SK-N-SH (cell line): ENCODE data around the gene TSPAN12. TPM values are rescaled to one million over a fixed set of nuclear protein-coding genes. Genes with fewer than 3 reads are reported as not detected.

Experiments
- CTCF ChIA-PET: fragments of 300-600, 350-600 bp; formaldehyde crosslinking; extraction: SDS; loops from one replicate; lab custom pipeline; 2021; lab: Yijun Ruan, JAX
- POLR2A ChIA-PET: fragments of 350-600 bp; sonication (Branson Sonifier 250); formaldehyde crosslinking; extraction: SDS; loops from one replicate; lab custom pipeline; 2020; ENCODE audit warnings: antibody characterized with exemption, inconsistent platforms; lab: Yijun Ruan, JAX
- DNase-seq: peaks from one replicate; pipeline ENCODE4 v3.0.0; 2012
- H2AFZ ChIP-seq: fragments of 200-600 bp; sonication (generic); 2 replicates; pipeline ENCODE4 v1.8.1; 2016; ENCODE audit warnings: antibody characterized with exemption, mild to moderate bottlenecking, low read depth
- H3F3A ChIP-seq: fragments of 200-600 bp; sonication (generic); replicated peaks from 2 replicates; pipeline ENCODE3; 2016; ENCODE audit warnings: antibody characterized with exemption, mild to moderate bottlenecking; ENCODE audit not compliant: insufficient read depth
- H3K27ac ChIP-seq, 2 experiments: fragments of 200-500 bp in 1 of 2; fragments of 200-600 bp in 1 of 2; sonication (Bioruptor generic) in 1 of 2; sonication (generic), shearing (Covaris generic) in 1 of 2; 2 replicates each; pipeline versions ENCODE4 v1.5.1 to v1.6.1; 2014 to 2016; ENCODE audit warnings: low read depth in 2 of 2, inconsistent platforms in 1 of 2, low read length in 1 of 2, mild to moderate bottlenecking in 1 of 2, mixed read lengths in 1 of 2
- H3K27me3 ChIP-seq: fragments of 200-600 bp; sonication (generic), shearing (Covaris generic); 2 replicates; pipeline ENCODE4 v1.6.1; 2016; ENCODE audit warnings: mixed run types; ENCODE audit not compliant: insufficient read depth
- H3K36me3 ChIP-seq, 2 experiments: fragments of 200-500 bp in 1 of 2; fragments of 200-600 bp in 1 of 2; sonication (Bioruptor generic) in 1 of 2; sonication (generic) in 1 of 2; replicated peaks in 1 of 2; 2 replicates each; pipeline versions ENCODE3 to v1.5.1; 2014 to 2016; ENCODE audit warnings: low read length in 1 of 2, mild to moderate bottlenecking in 1 of 2; ENCODE audit not compliant: insufficient read depth in 2 of 2, control insufficient read depth in 1 of 2
- H3K4me1 ChIP-seq, 2 experiments: fragments of 200-500 bp in 1 of 2; fragments of 200-600 bp in 1 of 2; sonication (Bioruptor generic) in 1 of 2; sonication (generic), shearing (Covaris generic) in 1 of 2; 2 replicates each; pipeline versions ENCODE4 v1.5.1 to v1.6.1; 2014 to 2016; ENCODE audit warnings: low read depth in 1 of 2, low read length in 1 of 2, mixed run types in 1 of 2; ENCODE audit not compliant: insufficient read depth in 2 of 2, control insufficient read depth in 1 of 2
- H3K4me2 ChIP-seq: fragments of 200-600 bp; sonication (generic), shearing (Covaris generic); 2 replicates; pipeline ENCODE4 v1.6.1; 2017; ENCODE audit warnings: mixed run types
- H3K4me3 ChIP-seq, 2 experiments: fragments of 200-500 bp in 1 of 2; fragments of 200-600 bp in 1 of 2; sonication (Bioruptor generic) in 1 of 2; sonication (generic), shearing (Covaris generic) in 1 of 2; 2 replicates each; pipeline versions ENCODE4 v1.5.1 to v1.8.1; 2014 to 2016; ENCODE audit warnings: low read depth in 2 of 2, inconsistent platforms in 1 of 2, low read length in 1 of 2, mild to moderate bottlenecking in 1 of 2, mixed read lengths in 1 of 2, moderate library complexity in 1 of 2
- H3K79me2 ChIP-seq: fragments of 200-600 bp; sonication (generic); 2 replicates; pipeline ENCODE4 v1.8.1; 2017; ENCODE audit warnings: mild to moderate bottlenecking; ENCODE audit not compliant: insufficient read depth
- H3K9ac ChIP-seq: fragments of 200-600 bp; sonication (generic); 2 replicates; pipeline ENCODE4 v1.6.1; 2017; ENCODE audit warnings: mixed run types
- H3K9me2 ChIP-seq: fragments of 200-600 bp; sonication (generic); 2 replicates; pipeline ENCODE4 v1.6.1; 2017; ENCODE audit warnings: mixed run types
- H3K9me3 ChIP-seq: fragments of 200-600 bp; sonication (generic); 2 replicates; pipeline ENCODE4 v1.6.1; 2017; ENCODE audit warnings: mixed run types, mild to moderate bottlenecking, moderate library complexity
- H4K20me1 ChIP-seq: fragments of 200-600 bp; sonication (generic); 2 replicates; pipeline ENCODE4 v1.6.1; 2017; ENCODE audit warnings: mild to moderate bottlenecking, mixed run types; ENCODE audit not compliant: insufficient read depth
- CHD2 ChIP-seq: fragments of 150-350 bp; IDR thresholded peaks from 2 replicates; pipeline ENCODE4 v1.6.1; 2018; ENCODE audit warnings: low read length; ENCODE audit not compliant: partially characterized antibody
- CTCF ChIP-seq: fragments of 200-600 bp; sonication (generic); IDR thresholded peaks from 2 replicates; pipeline ENCODE4 v1.6.1; 2017; ENCODE audit warnings: antibody characterized with exemption, mild to moderate bottlenecking, moderate library complexity
- ELF1 ChIP-seq: IDR thresholded peaks from 2 replicates; pipeline ENCODE4 v1.4.0; 2012
- EZH2phosphoT487 ChIP-seq: fragments of 200-600 bp; sonication (generic); IDR thresholded peaks from 2 replicates; pipeline ENCODE4 v1.6.1; 2017; ENCODE audit warnings: low read depth, mixed run types, mild to moderate bottlenecking, antibody characterized with exemption, moderate library complexity, borderline replicate concordance
- FOSL2 ChIP-seq: IDR thresholded peaks from 2 replicates; pipeline ENCODE4 v1.4.0; 2012; ENCODE audit warnings: low read depth, mild to moderate bottlenecking, moderate library complexity, borderline replicate concordance
- GABPA ChIP-seq: IDR thresholded peaks from 2 replicates; pipeline ENCODE4 v1.4.0; 2012; ENCODE audit warnings: low read depth, mild to moderate bottlenecking
- JUND ChIP-seq: IDR thresholded peaks from 2 replicates; pipeline ENCODE4 v1.4.0; 2012
- MXI1 ChIP-seq: IDR thresholded peaks from 2 replicates; pipeline ENCODE4 v1.6.1; 2012; ENCODE audit warnings: mild to moderate bottlenecking, low read depth, low read length, improper control_type of control experiment
- NFIC ChIP-seq: IDR thresholded peaks from 2 replicates; pipeline ENCODE4 v1.4.0; 2012; ENCODE audit warnings: borderline replicate concordance
- NRF1 ChIP-seq: IDR thresholded peaks from 2 replicates; pipeline ENCODE4 v1.6.1; 2012; ENCODE audit warnings: low read depth, mild to moderate bottlenecking, low read length
- POLR2AphosphoS5 ChIP-seq: IDR thresholded peaks from 2 replicates; pipeline ENCODE4 v1.6.1; 2012; ENCODE audit warnings: low read depth, low read length
- REST ChIP-seq: IDR thresholded peaks from 2 replicates; pipeline ENCODE4 v1.6.1; 2012; ENCODE audit warnings: mild to moderate bottlenecking, low read depth, low read length, moderate library complexity
- RXRA ChIP-seq: IDR thresholded peaks from 2 replicates; pipeline ENCODE4 v1.4.0; 2012; ENCODE audit warnings: low read depth, mild to moderate bottlenecking, borderline replicate concordance
- SMC3 ChIP-seq: IDR thresholded peaks from 2 replicates; pipeline ENCODE4 v1.6.1; 2012; ENCODE audit warnings: low read depth, low read length, improper control_type of control experiment
- WGBS: methylation state at CpG from one replicate; pipeline ENCODE4 v1.1.6; 2017; ENCODE audit warnings: low lambda C conversion rate; 5-methylcytosine and 5-hydroxymethylcytosine counted together
- polyA plus RNA-seq, 3 experiments: library from polyadenylated mRNA; depleted of rRNA; stranded (reverse); fragments of >200 nt; gene quantifications; 2 replicates each; pipeline ENCODE4 v1.2.3, GENCODE V29; 2012
- TF ChIP-seq, protein P1 (sequence below): IDR thresholded peaks from 2 replicates; pipeline ENCODE4 v1.4.0; 2012; ENCODE audit warnings: low read depth, borderline replicate concordance
- TF ChIP-seq, protein P2 (sequence below): fragments of 150-350 bp; IDR thresholded peaks from 2 replicates; pipeline ENCODE4 v1.6.1; 2017; ENCODE audit warnings: antibody characterized with exemption, low read length, low read depth, borderline replicate concordance
- TF ChIP-seq, protein P3 (sequence below): fragments of 150-350 bp; IDR thresholded peaks from 2 replicates; pipeline ENCODE4 v1.6.1; 2016; ENCODE audit warnings: mild to moderate bottlenecking, low read depth, low read length

TSPAN12 gene
- polyA plus RNA-seq, 1 of the 3 experiments (the other 2 are of a cell fraction) = not detected

DNA sequence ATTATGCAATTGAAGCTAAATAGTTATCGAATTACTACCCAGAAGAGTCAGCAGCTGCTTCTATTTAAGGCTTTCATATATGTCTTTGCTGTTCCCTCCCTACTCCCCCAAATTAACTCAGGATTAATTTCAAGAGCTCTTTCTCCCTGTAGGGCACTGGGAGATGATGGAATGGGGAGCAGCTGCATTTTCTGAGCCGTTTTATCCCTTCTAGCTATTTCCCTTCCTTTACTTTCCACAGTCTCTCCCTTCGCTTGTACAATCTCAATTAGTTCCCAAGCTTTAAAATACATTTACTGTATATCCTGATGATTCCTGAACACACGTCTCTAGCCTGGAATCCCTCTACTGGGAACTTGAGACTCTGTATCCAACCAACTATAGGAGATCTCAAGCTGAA lies 19.8 kb upstream of the TSPAN12 start:
- POLR2A ChIA-PET = no interaction called here
- no peak for TF ChIP-seq MXI1
- TF ChIP-seq NFIC = no peak
- TF ChIP-seq, all 33 proteins: peak for 0
- H3K79me2 ChIP-seq = no peaks in the 10 kb centered on the region; the same call in 1 of the 2 replicates
- H3K4me2 ChIP-seq = no peak overlapping the region
- H3K9me2 ChIP-seq = no peaks in the 10 kb centered on the region
- no peak overlapping the region for H3K27ac ChIP-seq
- CTCF ChIA-PET = interaction anchor here (1.2 to 2.6 kb wide), 3 partner anchors 20 to 72 kb away, joined by 3 to 10 read pairs (median 10); partner anchors contain the start of gene TSPAN12
- peaks cover 22% of the 10 kb centered on the region; the same call in 1 of the 2 replicates for H3K27me3 ChIP-seq
- H3F3A ChIP-seq = no peaks in the 10 kb centered on the region
- H4K20me1 ChIP-seq = no peaks in the 10 kb centered on the region
- no peak overlapping the region for H3K4me3 ChIP-seq
- DNase-seq = no peak
- H3K4me1 ChIP-seq = no peaks in the 10 kb centered on the region
- 15% methylated on average over 4 of the region's 4 CpGs for WGBS
- H3K9ac ChIP-seq = no peak overlapping the region
- H2AFZ ChIP-seq = no peak overlapping the region
- no peaks in the 10 kb centered on the region for H3K36me3 ChIP-seq
- no peaks in the 10 kb centered on the region for H3K9me3 ChIP-seq

DNA sequence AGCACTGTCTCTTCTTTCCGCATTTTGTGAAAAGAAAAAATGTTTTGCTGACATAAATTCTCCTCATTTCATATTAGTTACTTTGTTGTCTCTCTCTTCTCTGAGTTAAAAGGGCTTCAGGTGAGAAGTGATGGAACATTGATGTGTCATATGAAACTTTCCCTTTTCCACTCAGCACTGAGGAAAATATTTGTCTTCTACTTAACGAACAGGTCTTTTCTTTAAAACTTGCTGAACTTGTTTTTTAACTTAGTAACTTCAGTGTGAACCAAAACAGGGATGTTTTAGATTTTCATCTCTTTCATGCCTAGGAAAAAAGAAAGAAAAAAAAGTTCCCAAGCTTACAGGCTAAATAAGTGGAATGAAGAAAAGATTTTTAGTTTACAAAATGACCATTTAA lies 19.0 kb upstream of the TSPAN12 start:
- H3K9ac ChIP-seq = no peak overlapping the region
- 18% methylated on average over 2 of the region's 2 CpGs for WGBS
- no peak overlapping the region for H3K27ac ChIP-seq
- no peaks in the 10 kb centered on the region for H3F3A ChIP-seq
- POLR2A ChIA-PET = no interaction called here
- no peaks in the 10 kb centered on the region for H3K36me3 ChIP-seq
- H3K9me2 ChIP-seq = no peaks in the 10 kb centered on the region
- no peaks in the 10 kb centered on the region; the same call in 1 of the 2 replicates for H3K79me2 ChIP-seq
- no peak for TF ChIP-seq JUND
- TF ChIP-seq NRF1 = no peak
- TF ChIP-seq REST = no peak
- no peak for TF ChIP-seq CTCF
- no peak for TF ChIP-seq SMC3
- no peak for TF ChIP-seq FOSL2
- TF ChIP-seq, protein P1, sequence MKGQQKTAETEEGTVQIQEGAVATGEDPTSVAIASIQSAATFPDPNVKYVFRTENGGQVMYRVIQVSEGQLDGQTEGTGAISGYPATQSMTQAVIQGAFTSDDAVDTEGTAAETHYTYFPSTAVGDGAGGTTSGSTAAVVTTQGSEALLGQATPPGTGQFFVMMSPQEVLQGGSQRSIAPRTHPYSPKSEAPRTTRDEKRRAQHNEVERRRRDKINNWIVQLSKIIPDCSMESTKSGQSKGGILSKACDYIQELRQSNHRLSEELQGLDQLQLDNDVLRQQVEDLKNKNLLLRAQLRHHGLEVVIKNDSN = no peak
- TF ChIP-seq EZH2phosphoT487 = no peak
- TF ChIP-seq, protein P2, sequence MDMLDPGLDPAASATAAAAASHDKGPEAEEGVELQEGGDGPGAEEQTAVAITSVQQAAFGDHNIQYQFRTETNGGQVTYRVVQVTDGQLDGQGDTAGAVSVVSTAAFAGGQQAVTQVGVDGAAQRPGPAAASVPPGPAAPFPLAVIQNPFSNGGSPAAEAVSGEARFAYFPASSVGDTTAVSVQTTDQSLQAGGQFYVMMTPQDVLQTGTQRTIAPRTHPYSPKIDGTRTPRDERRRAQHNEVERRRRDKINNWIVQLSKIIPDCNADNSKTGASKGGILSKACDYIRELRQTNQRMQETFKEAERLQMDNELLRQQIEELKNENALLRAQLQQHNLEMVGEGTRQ = no peak
- TF ChIP-seq, protein P3, sequence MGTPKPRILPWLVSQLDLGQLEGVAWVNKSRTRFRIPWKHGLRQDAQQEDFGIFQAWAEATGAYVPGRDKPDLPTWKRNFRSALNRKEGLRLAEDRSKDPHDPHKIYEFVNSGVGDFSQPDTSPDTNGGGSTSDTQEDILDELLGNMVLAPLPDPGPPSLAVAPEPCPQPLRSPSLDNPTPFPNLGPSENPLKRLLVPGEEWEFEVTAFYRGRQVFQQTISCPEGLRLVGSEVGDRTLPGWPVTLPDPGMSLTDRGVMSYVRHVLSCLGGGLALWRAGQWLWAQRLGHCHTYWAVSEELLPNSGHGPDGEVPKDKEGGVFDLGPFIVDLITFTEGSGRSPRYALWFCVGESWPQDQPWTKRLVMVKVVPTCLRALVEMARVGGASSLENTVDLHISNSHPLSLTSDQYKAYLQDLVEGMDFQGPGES = no peak
- TF ChIP-seq CHD2 = no peak
- no peak for TF ChIP-seq POLR2AphosphoS5
- no peak for TF ChIP-seq RXRA
- no peak for TF ChIP-seq ELF1
- no peak for TF ChIP-seq GABPA
- TF ChIP-seq NFIC = no peak
- no peak overlapping the region for H3K4me2 ChIP-seq
- no peak for DNase-seq
- CTCF ChIA-PET = interaction anchor here (0.7 to 2.6 kb wide), 3 partner anchors 19 to 205 kb away, joined by 3 to 10 read pairs (median 3); partner anchors contain the start of gene TSPAN12
- no peak overlapping the region for H3K4me3 ChIP-seq
- H3K4me1 ChIP-seq = no peaks in the 10 kb centered on the region
- H3K9me3 ChIP-seq = no peaks in the 10 kb centered on the region
- no peak overlapping the region for H2AFZ ChIP-seq
- H4K20me1 ChIP-seq = no peaks in the 10 kb centered on the region
- peaks cover 22% of the 10 kb centered on the region; the same call in 1 of the 2 replicates for H3K27me3 ChIP-seq
